Dendritic cell treated with granulocyte-macrophage colony-stimulating factor and Interleukin-4, amounts not matched to agents 40 ng/mL and 50 ng/mL, for 4 days (primary cell): ENCODE measurements around the gene TMEM250.

Source experiments
- H3K27ac Mint-ChIP-seq: one replicate; pipeline ENCODE4 v1.8.0; 2022; ENCODE audit warnings: mild to moderate bottlenecking, mixed read lengths
- H3K27me3 Mint-ChIP-seq: one replicate; pipeline ENCODE4 v1.8.0; 2022; ENCODE audit warnings: mild to moderate bottlenecking, mixed read lengths
- H3K36me3 Mint-ChIP-seq: one replicate; pipeline ENCODE4 v1.8.0; 2022; ENCODE audit warnings: low read depth, mixed read lengths
- H3K4me1 Mint-ChIP-seq: one replicate; pipeline ENCODE4 v1.8.0; 2022; ENCODE audit warnings: low read depth, mixed read lengths
- H3K4me3 Mint-ChIP-seq: one replicate; pipeline ENCODE4 v1.8.0; 2022; ENCODE audit warnings: mild to moderate bottlenecking, moderate library complexity, mixed read lengths
- H3K9me3 Mint-ChIP-seq: one replicate; pipeline ENCODE4 v1.8.0; 2022; ENCODE audit warnings: mixed read lengths
- intact Hi-C: fragments of 100-400 bp; cut with micrococcal nuclease; formaldehyde crosslinking; loops from one replicate; pipeline ENCODE4 v1.15.0; 2022

The TMEM250 gene

GRCh38 chr9:136093995-136094881 is 24.4 kb downstream of the TMEM250 start:
- Mint-ChIP-seq H3K9me3 (no peaks in the 10 kb centered on the region), H3K27ac (peak overlapping the region; percentile 79), H3K4me1 (peaks cover 65% of the 10 kb centered on the region), H3K36me3 (peaks cover 28% of the 10 kb centered on the region), H3K27me3 (peaks cover 21% of the 10 kb centered on the region), H3K4me3 (peak overlapping the region; percentile 86)
- intact Hi-C loops: loop anchor here (2.0 to 5.0 kb wide), 3 partner anchors 17 to 47 kb away; partner anchors contain the start of gene TMEM250

- Mint-ChIP-seq H3K9me3 (no peaks in the 10 kb centered on the region), H3K4me1 (peaks cover 59% of the 10 kb centered on the region), H3K4me3 (peak overlapping the region; percentile 86), H3K27ac (peak overlapping the region; percentile 79), H3K27me3 (peaks cover 14% of the 10 kb centered on the region), H3K36me3 (peaks cover 28% of the 10 kb centered on the region)
- intact Hi-C loops: loop anchor here (5.0 kb wide), 1 partner anchor 46 kb away; no protein-coding TSS in a partner anchor
Measured at GRCh38 chr9:136093346-136093986, 25.2 kb downstream of the TMEM250 start.

- intact Hi-C loops: loop anchor here (5.0 kb wide), 1 partner anchor 45 kb away; no protein-coding TSS in a partner anchor
- H3K27ac Mint-ChIP-seq: peak overlapping the region; percentile 79
- H3K27me3 Mint-ChIP-seq: peaks cover 6% of the 10 kb centered on the region
- peak overlapping the region; percentile 21 for H3K4me3 Mint-ChIP-seq
- H3K4me1 Mint-ChIP-seq: peaks cover 64% of the 10 kb centered on the region
- peaks cover 28% of the 10 kb centered on the region for H3K36me3 Mint-ChIP-seq
- no peaks in the 10 kb centered on the region for H3K9me3 Mint-ChIP-seq
Measured at GRCh38 chr9:136092741-136093140, 25.9 kb downstream of the TMEM250 start.

DNA sequence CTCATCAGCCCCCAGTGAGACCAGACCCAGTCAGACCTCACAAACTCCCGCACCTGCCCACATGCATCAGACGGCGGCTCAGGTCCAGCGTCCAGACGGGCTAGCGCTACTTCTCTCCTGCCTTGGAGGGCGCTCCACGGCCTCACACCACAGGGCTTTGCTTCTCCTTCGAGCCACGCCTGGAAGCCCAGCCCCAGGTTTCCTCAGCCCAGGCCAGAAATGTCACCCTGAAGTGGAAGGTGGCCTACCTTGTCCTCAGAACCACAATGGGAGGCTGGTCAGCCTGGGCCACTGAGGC is 26.4 kb downstream of the TMEM250 start:
- Mint-ChIP-seq H3K4me1 (peaks cover 69% of the 10 kb centered on the region), H3K4me3 (no peak overlapping the region), H3K9me3 (no peaks in the 10 kb centered on the region), H3K27ac (no peak overlapping the region), H3K36me3 (peaks cover 28% of the 10 kb centered on the region), H3K27me3 (peaks cover 2% of the 10 kb centered on the region)
- intact Hi-C loops: loop anchor here (5.0 kb wide), 1 partner anchor 45 kb away; no protein-coding TSS in a partner anchor

GRCh38 chr9:136091582-136092352 is 26.9 kb downstream of the TMEM250 start:
- intact Hi-C loops: loop anchor here (5.0 kb wide), 1 partner anchor 44 kb away; no protein-coding TSS in a partner anchor
- Mint-ChIP-seq H3K36me3 (peaks cover 28% of the 10 kb centered on the region), H3K27ac (no peak overlapping the region), H3K4me1 (peaks cover 74% of the 10 kb centered on the region), H3K9me3 (no peaks in the 10 kb centered on the region), H3K4me3 (no peak overlapping the region), H3K27me3 (no peaks in the 10 kb centered on the region)

DNA sequence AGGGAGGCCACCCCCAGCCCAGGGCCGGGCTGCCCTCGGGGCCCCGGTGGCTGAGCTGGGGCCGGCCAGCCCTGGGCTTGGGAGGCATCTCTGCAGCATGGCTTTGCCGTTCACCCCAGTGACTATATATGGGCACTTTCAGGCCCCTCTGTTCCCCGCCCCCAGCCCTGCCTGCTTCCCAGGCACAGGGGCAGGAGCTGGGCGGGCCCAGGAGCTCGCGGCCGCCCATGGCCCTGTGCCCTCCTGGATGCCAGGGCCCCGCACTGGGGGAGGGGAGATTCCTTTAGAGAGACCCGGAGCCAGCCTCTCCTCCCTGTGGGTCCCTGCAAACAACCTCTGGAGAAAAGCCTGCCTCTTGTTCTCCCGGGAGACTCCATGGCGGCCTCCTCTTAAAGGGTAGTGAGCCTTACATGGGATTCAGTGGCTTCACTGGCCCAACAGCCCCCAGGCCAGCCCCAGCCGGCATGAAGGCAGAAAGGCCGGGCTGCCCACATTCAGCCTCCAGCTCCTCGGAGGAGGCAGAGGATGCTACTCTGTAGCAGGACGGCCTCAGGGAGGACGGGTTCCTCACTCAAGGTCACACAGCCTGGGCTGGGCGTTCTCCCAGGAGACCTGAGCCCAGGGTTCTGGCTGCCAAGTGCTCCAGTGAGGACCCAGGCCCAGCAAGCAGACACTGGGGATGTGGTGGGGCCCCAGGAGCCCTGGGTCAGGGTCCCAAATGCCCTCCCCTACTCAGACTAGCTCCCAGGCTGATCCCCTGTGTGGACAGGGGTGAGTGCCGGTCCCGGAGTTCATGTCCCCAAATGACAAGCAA is 27.7 kb downstream of the TMEM250 start:
- H3K4me1 Mint-ChIP-seq: peaks cover 71% of the 10 kb centered on the region
- H3K27me3 Mint-ChIP-seq: no peaks in the 10 kb centered on the region
- H3K36me3 Mint-ChIP-seq: peaks cover 28% of the 10 kb centered on the region
- no peak overlapping the region for H3K27ac Mint-ChIP-seq
- no peaks in the 10 kb centered on the region for H3K9me3 Mint-ChIP-seq
- H3K4me3 Mint-ChIP-seq: no peak overlapping the region
- intact Hi-C loops: loop anchor here (5.0 kb wide), 1 partner anchor 44 kb away; no protein-coding TSS in a partner anchor

DNA sequence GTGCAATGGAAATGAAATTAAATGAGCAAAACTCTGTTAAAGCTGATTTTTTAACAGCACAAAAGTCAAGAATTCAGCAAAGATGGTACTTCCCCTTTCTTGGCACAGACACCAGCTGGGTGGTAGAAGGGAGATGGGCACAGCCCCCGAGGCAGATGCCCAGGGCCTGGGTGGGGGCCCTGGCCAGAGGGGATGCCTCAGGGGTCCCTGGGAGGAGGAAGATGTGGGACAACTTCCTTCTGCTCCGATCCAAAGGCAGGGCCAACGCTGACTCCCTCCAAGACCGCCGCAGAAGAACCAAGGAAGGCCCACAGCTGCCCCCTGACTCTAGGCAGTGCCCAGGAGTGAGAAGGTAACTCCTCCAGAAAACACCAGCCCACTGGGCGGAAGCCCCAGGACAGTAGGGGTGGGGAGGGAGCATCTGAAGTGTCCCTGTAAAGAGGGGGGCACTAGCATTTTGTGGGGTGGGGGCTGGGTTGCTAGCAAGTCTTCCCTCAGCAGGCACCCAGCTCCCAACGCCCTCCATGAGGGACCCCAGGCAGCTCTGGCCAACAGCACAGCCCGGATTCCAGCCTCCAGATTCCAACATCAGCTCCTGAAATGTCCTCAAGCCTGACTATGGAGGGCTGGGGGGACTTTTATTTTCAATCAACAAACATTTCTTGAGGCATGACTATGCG is 28.5 kb downstream of the TMEM250 start:
- H3K36me3 Mint-ChIP-seq: peaks cover 28% of the 10 kb centered on the region
- peaks cover 68% of the 10 kb centered on the region for H3K4me1 Mint-ChIP-seq
- peak overlapping the region; percentile 26 for H3K27ac Mint-ChIP-seq
- H3K9me3 Mint-ChIP-seq: no peaks in the 10 kb centered on the region
- H3K27me3 Mint-ChIP-seq: no peaks in the 10 kb centered on the region
- intact Hi-C loops: loop anchor here (5.0 kb wide), 1 partner anchor 43 kb away; no protein-coding TSS in a partner anchor
- H3K4me3 Mint-ChIP-seq: peak overlapping the region; percentile 25

GRCh38 chr9:136089697-136090045 is 29.0 kb downstream of the TMEM250 start:
- peaks cover 30% of the 10 kb centered on the region for H3K36me3 Mint-ChIP-seq
- H3K4me1 Mint-ChIP-seq: peaks cover 70% of the 10 kb centered on the region
- H3K27me3 Mint-ChIP-seq: no peaks in the 10 kb centered on the region
- intact Hi-C loops: loop anchor here (5.0 kb wide), 1 partner anchor 42 kb away; no protein-coding TSS in a partner anchor
- H3K27ac Mint-ChIP-seq: peak overlapping the region; percentile 26
- H3K9me3 Mint-ChIP-seq: no peaks in the 10 kb centered on the region
- H3K4me3 Mint-ChIP-seq: peak overlapping the region; percentile 25

GRCh38 chr9:136088939-136089696 is 29.6 kb downstream of the TMEM250 start:
- H3K9me3 Mint-ChIP-seq: no peaks in the 10 kb centered on the region
- intact Hi-C loops: no loop called here
- H3K4me1 Mint-ChIP-seq: peaks cover 76% of the 10 kb centered on the region
- peak overlapping the region; percentile 26 for H3K27ac Mint-ChIP-seq
- no peaks in the 10 kb centered on the region for H3K27me3 Mint-ChIP-seq
- peaks cover 31% of the 10 kb centered on the region for H3K36me3 Mint-ChIP-seq
- peak overlapping the region; percentile 17 for H3K4me3 Mint-ChIP-seq

GRCh38 chr9:136088481-136088938 is 30.2 kb downstream of the TMEM250 start:
- H3K36me3 Mint-ChIP-seq: peaks cover 34% of the 10 kb centered on the region
- peaks cover 76% of the 10 kb centered on the region for H3K4me1 Mint-ChIP-seq
- no peaks in the 10 kb centered on the region for H3K9me3 Mint-ChIP-seq
- no peaks in the 10 kb centered on the region for H3K27me3 Mint-ChIP-seq
- no peak overlapping the region for H3K27ac Mint-ChIP-seq
- H3K4me3 Mint-ChIP-seq: no peak overlapping the region
- intact Hi-C loops: no loop called here

DNA sequence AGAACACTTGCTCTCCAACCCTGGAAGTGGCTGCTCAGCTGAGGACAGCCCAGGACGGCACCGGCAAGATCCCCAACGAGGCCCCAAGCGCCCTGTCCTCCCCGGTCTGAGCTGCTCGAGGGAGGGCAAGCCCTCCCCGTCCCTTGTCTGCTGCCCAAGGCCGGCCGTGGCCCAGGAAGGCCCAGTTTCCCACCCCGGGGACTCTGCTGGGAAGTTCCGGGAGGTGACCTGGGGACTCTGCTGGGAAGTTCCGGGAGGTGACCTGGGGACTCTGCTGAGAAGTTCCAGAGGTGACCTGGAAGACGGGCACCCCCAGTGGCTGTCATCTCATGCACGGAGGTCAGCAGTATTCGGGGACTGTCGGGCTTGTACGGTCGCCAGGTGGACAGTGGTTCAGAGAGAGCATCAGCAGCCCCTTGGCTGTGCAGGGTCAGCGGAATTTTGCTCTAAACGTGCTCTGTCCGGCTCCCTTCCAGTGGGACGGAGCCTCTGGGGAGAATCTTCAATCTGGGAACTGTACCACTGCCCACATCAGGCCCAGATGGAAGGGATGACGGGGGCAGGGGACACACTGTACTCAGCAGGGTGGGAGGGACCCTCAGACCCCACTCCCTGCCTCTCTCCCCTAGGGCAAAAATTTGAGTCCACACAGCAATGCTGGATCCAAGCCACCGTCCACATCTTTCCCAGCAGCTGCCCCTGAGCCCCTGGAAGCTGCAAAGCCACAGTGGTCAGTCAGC is 30.8 kb downstream of the TMEM250 start:
- Mint-ChIP-seq H3K4me1 (peaks cover 76% of the 10 kb centered on the region), H3K27ac (no peak overlapping the region), H3K36me3 (peaks cover 37% of the 10 kb centered on the region), H3K9me3 (no peaks in the 10 kb centered on the region), H3K27me3 (no peaks in the 10 kb centered on the region), H3K4me3 (no peak overlapping the region)
- intact Hi-C loops: no loop called here
